ENCODE measurements around the gene ATP7B. TPM values are rescaled to one million over a fixed set of nuclear protein-coding genes. Genes with fewer than 3 reads are reported as not detected.

ATP7B gene
- total and polyA plus RNA-seq, 2 donors (not counting 1 experiment from before 2014, with no cell fraction given): 1.7 to 3.3 TPM

GRCh38 chr13:51967482-51968446 is 43.5 kb downstream of the ATP7B start:
- H3K27ac ChIP-seq (ENCODE audit: insufficient read depth, low read length): no peak overlapping the region

GRCh38 chr13:51966186-51966585 is 45.1 kb downstream of the ATP7B start:
- H3K27ac ChIP-seq (ENCODE audit: insufficient read depth, low read length): no peak overlapping the region
- TF ChIP-seq CTCF (conservative IDR thresholded peaks at IDR 0.05 in 1 of 2, IDR thresholded peaks at IDR 0.05 in 1 of 2; ENCODE audit: low read depth in 1 of 2, low read length in 2 of 2): no peak
- no peak for TF ChIP-seq EZH2 (IDR thresholded peaks at IDR 0.05; ENCODE audit: low read length, missing control alignments)
- H3K36me3 ChIP-seq (ENCODE audit: control insufficient read depth, insufficient read depth, low read length): no peaks in the 10 kb centered on the region
- H3K9me3 ChIP-seq (ENCODE audit: control insufficient read depth, insufficient read depth, low read depth, low read length): no peaks in the 10 kb centered on the region
- H3K27me3 ChIP-seq (ENCODE audit: control insufficient read depth, insufficient read depth, low read length): no peaks in the 10 kb centered on the region
- DNase-seq (ENCODE audit: low read depth in 2 of 2): no peak
- H3K9ac ChIP-seq (ENCODE audit: insufficient read depth, low read length): no peak overlapping the region
- no peaks in the 10 kb centered on the region for H3K4me1 ChIP-seq (ENCODE audit: control insufficient read depth, extremely low read depth, insufficient read depth, low read length)
- no peak overlapping the region for H3K4me2 ChIP-seq (ENCODE audit: extremely low read depth, insufficient read depth, low read length)
- no peak overlapping the region for H2AFZ ChIP-seq (ENCODE audit: low read length)
- no peaks in the 10 kb centered on the region for H4K20me1 ChIP-seq (ENCODE audit: control insufficient read depth, extremely low read depth, insufficient read depth, low read length)
- no peaks in the 10 kb centered on the region for H3K79me2 ChIP-seq (ENCODE audit: control insufficient read depth, insufficient read depth, low read length)
- H3K4me3 ChIP-seq (replicated peaks in 1 of 4; ENCODE audit: control extremely low read depth in 1 of 4, insufficient read depth in 1 of 4, low read depth in 3 of 4, low read length in 4 of 4): no peak overlapping the region

More at GRCh38 chr13:51967482-51968446, 43.5 kb downstream of the ATP7B start:
- Histone ChIP-seq H3K4me2 (ENCODE audit: extremely low read depth, insufficient read depth, low read length) (no peak overlapping the region), H2AFZ (ENCODE audit: low read length) (no peak overlapping the region), H3K79me2 (ENCODE audit: control insufficient read depth, insufficient read depth, low read length) (no peaks in the 10 kb centered on the region), H3K36me3 (ENCODE audit: control insufficient read depth, insufficient read depth, low read length) (no peaks in the 10 kb centered on the region), H3K9ac (ENCODE audit: insufficient read depth, low read length) (no peak overlapping the region), H3K4me1 (ENCODE audit: control insufficient read depth, extremely low read depth, insufficient read depth, low read length) (no peaks in the 10 kb centered on the region), H3K9me3 (ENCODE audit: control insufficient read depth, insufficient read depth, low read depth, low read length) (no peaks in the 10 kb centered on the region), H3K4me3 (replicated peaks in 1 of 4; ENCODE audit: control extremely low read depth in 1 of 4, insufficient read depth in 1 of 4, low read depth in 3 of 4, low read length in 4 of 4) (no peak overlapping the region), H4K20me1 (ENCODE audit: control insufficient read depth, extremely low read depth, insufficient read depth, low read length) (no peaks in the 10 kb centered on the region), H3K27me3 (ENCODE audit: control insufficient read depth, insufficient read depth, low read length) (no peaks in the 10 kb centered on the region)
- no peak for DNase-seq (ENCODE audit: low read depth in 2 of 2)
- TF ChIP-seq EZH2 (IDR thresholded peaks at IDR 0.05; ENCODE audit: low read length, missing control alignments) (no peak), CTCF (conservative IDR thresholded peaks at IDR 0.05 in 1 of 2, IDR thresholded peaks at IDR 0.05 in 1 of 2; ENCODE audit: low read depth in 1 of 2, low read length in 2 of 2) (no peak)

- H3K27ac ChIP-seq (ENCODE audit: insufficient read depth, low read length): no peak overlapping the region
- H3K4me2 ChIP-seq (ENCODE audit: extremely low read depth, insufficient read depth, low read length): no peak overlapping the region
- H3K4me3 ChIP-seq (replicated peaks in 1 of 4; ENCODE audit: control extremely low read depth in 1 of 4, insufficient read depth in 1 of 4, low read depth in 3 of 4, low read length in 4 of 4): no peak overlapping the region
- no peaks in the 10 kb centered on the region for H3K4me1 ChIP-seq (ENCODE audit: control insufficient read depth, extremely low read depth, insufficient read depth, low read length)
- no peak overlapping the region for H2AFZ ChIP-seq (ENCODE audit: low read length)
- no peaks in the 10 kb centered on the region for H3K27me3 ChIP-seq (ENCODE audit: control insufficient read depth, insufficient read depth, low read length)
- DNase-seq (ENCODE audit: low read depth in 2 of 2): no peak
- H4K20me1 ChIP-seq (ENCODE audit: control insufficient read depth, extremely low read depth, insufficient read depth, low read length): no peaks in the 10 kb centered on the region
- no peak overlapping the region for H3K9ac ChIP-seq (ENCODE audit: insufficient read depth, low read length)
- TF ChIP-seq EZH2 (IDR thresholded peaks at IDR 0.05; ENCODE audit: low read length, missing control alignments): no peak
- TF ChIP-seq CTCF (conservative IDR thresholded peaks at IDR 0.05 in 1 of 2, IDR thresholded peaks at IDR 0.05 in 1 of 2; ENCODE audit: low read depth in 1 of 2, low read length in 2 of 2): no peak
- no peaks in the 10 kb centered on the region for H3K36me3 ChIP-seq (ENCODE audit: control insufficient read depth, insufficient read depth, low read length)
- no peaks in the 10 kb centered on the region for H3K79me2 ChIP-seq (ENCODE audit: control insufficient read depth, insufficient read depth, low read length)
- H3K9me3 ChIP-seq (ENCODE audit: control insufficient read depth, insufficient read depth, low read depth, low read length): no peaks in the 10 kb centered on the region
These were observed 49.5 kb downstream of the ATP7B start for GRCh38 chr13:51961493-51962403.
